ENCODE results near the gene ASPM. TPM values are rescaled to one million over a fixed set of nuclear protein-coding genes. Genes with fewer than 3 reads are reported as not detected.

The ASPM gene
- total and polyA plus RNA-seq, 2 of the 4 experiments (the other 2 are of a cell fraction), result 7.1 to 27.8 TPM

DNA sequence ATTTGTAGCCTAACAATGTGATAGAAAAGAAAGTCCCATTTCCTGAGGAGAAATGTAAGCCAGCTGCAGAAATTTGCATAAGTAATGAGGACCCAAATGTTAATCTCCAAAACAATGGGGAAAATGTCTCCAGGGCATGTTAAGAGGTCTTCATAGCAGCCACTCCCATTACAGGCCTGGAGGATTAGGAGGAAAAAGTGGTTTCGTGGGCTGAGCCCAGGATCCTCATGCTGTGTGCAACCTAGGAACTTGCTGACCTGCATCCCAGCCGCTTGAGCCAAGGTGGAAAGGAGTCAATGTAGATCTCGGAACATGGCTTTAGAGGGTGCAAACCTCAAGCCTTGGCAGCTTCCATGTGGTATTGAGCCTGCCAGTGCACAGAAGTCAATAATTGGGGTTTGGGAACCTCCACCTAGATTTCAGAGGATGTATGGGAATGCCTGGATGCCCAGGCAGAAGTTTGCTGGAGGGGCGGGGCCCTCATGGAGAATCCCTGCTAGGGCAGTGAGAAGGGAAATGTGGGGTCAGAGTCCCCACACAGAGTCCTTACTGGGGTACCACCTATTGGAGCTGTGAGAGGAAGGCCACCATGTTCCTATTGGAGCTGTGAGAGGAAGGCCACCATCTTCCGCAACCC is 65.2 kb downstream of the ASPM start:
- H3K9ac ChIP-seq (ENCODE audit: low read depth, low read length), result no peak overlapping the region
- H2AK5ac ChIP-seq (ENCODE audit: low read depth, low read length), result no peak overlapping the region
- no TSS peak for BruUV-seq (replicated peaks)
- in situ Hi-C loops (cut with MboI; ENCODE audit: low sequenced_read_pairs) (no loop called here), intact Hi-C loops (cut with micrococcal nuclease) (no loop called here), dilution Hi-C loops (cut with HindIII; ENCODE audit: low sequenced_read_pairs, unreplicated experiment) (no loop called here)
- H3K4me1 ChIP-seq (ENCODE audit: control insufficient read depth, insufficient read depth, low read length), result no peaks in the 10 kb centered on the region
- no peak overlapping the region for H2BK15ac ChIP-seq (ENCODE audit: low read depth, low read length)
- H3K79me1 ChIP-seq (ENCODE audit: low read depth in 1 of 2, low read length in 2 of 2), result no peaks in the 10 kb centered on the region; a peak in 1 of 4 replicates
- peaks cover 4% of the 10 kb centered on the region for H3K36me3 ChIP-seq (ENCODE audit: control insufficient read depth, insufficient read depth, low read length)
- 100% methylated on average over 2 of the region's 5 CpGs; no CpG with 5 or more reads in 1 of the 2 experiments for WGBS, 2 experiments (ENCODE audit: extremely low coverage in 2 of 2, insufficient read length in 1 of 2)
- H3K56ac ChIP-seq (ENCODE audit: extremely low read depth, insufficient read depth, low read length), result no peak overlapping the region
- no peak overlapping the region for H2BK5ac ChIP-seq (ENCODE audit: low read depth, low read length, poor library complexity, severe bottlenecking)
- no peaks in the 10 kb centered on the region for H3K27me3 ChIP-seq (ENCODE audit: control insufficient read depth, insufficient read depth, low read length)
- H3K14ac ChIP-seq (replicated peaks; ENCODE audit: low read depth, low read length), result no peak overlapping the region
- H4K8ac ChIP-seq (ENCODE audit: low read depth in 2 of 2, low read length in 2 of 2), result no peak overlapping the region
- ChIA-PET POLR2A (ENCODE audit: unreplicated experiment) (no interaction called here), CTCF (no interaction called here)
- no peak for DNase-seq
- no peak overlapping the region for H3K4ac ChIP-seq (ENCODE audit: low read depth, low read length)
- no peak overlapping the region for H4K5ac ChIP-seq (ENCODE audit: low read depth, low read length)
- H3K9me3 ChIP-seq (ENCODE audit: control insufficient read depth, insufficient read depth, low read length), result peaks cover 6% of the 10 kb centered on the region
- H2AK9ac ChIP-seq (replicated peaks; ENCODE audit: low read depth, low read length, poor library complexity), result no peak overlapping the region
- H4K91ac ChIP-seq (ENCODE audit: insufficient read depth, low read depth, low read length), result no peak overlapping the region
- TF ChIP-seq RCOR1 (IDR thresholded peaks at IDR 0.05; ENCODE audit: insufficient replicate concordance, low read length), result no peak
- TF ChIP-seq FOS (IDR thresholded peaks at IDR 0.05; ENCODE audit: low read depth, low read length), result no peak
- TF ChIP-seq BHLHE40 (IDR thresholded peaks at IDR 0.05; ENCODE audit: low read depth, low read length), result no peak
- no peak for TF ChIP-seq POLR2A (IDR thresholded peaks at IDR 0.05; ENCODE audit: low read depth, low read length)
- TF ChIP-seq, protein P1, sequence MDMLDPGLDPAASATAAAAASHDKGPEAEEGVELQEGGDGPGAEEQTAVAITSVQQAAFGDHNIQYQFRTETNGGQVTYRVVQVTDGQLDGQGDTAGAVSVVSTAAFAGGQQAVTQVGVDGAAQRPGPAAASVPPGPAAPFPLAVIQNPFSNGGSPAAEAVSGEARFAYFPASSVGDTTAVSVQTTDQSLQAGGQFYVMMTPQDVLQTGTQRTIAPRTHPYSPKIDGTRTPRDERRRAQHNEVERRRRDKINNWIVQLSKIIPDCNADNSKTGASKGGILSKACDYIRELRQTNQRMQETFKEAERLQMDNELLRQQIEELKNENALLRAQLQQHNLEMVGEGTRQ (IDR thresholded peaks at IDR 0.05; ENCODE audit: low read depth, low read length), result no peak
- no peak for TF ChIP-seq CHD1 (IDR thresholded peaks at IDR 0.05; ENCODE audit: low read depth, low read length)
- TF ChIP-seq, protein P2, sequence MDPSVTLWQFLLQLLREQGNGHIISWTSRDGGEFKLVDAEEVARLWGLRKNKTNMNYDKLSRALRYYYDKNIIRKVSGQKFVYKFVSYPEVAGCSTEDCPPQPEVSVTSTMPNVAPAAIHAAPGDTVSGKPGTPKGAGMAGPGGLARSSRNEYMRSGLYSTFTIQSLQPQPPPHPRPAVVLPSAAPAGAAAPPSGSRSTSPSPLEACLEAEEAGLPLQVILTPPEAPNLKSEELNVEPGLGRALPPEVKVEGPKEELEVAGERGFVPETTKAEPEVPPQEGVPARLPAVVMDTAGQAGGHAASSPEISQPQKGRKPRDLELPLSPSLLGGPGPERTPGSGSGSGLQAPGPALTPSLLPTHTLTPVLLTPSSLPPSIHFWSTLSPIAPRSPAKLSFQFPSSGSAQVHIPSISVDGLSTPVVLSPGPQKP (IDR thresholded peaks at IDR 0.05; ENCODE audit: borderline replicate concordance, low read depth, low read length), result no peak
- no peak for TF ChIP-seq MXI1 (IDR thresholded peaks at IDR 0.05; ENCODE audit: borderline replicate concordance, low read depth, low read length)
- no peak for TF ChIP-seq NFE2L2 (IDR thresholded peaks at IDR 0.05; ENCODE audit: low read depth, low read length)
- no peak for TF ChIP-seq RFX5 (IDR thresholded peaks at IDR 0.05; ENCODE audit: low read depth, low read length)
- TF ChIP-seq MAFK (IDR thresholded peaks at IDR 0.05; ENCODE audit: low read depth, low read length), result no peak
- TF ChIP-seq, protein P3, sequence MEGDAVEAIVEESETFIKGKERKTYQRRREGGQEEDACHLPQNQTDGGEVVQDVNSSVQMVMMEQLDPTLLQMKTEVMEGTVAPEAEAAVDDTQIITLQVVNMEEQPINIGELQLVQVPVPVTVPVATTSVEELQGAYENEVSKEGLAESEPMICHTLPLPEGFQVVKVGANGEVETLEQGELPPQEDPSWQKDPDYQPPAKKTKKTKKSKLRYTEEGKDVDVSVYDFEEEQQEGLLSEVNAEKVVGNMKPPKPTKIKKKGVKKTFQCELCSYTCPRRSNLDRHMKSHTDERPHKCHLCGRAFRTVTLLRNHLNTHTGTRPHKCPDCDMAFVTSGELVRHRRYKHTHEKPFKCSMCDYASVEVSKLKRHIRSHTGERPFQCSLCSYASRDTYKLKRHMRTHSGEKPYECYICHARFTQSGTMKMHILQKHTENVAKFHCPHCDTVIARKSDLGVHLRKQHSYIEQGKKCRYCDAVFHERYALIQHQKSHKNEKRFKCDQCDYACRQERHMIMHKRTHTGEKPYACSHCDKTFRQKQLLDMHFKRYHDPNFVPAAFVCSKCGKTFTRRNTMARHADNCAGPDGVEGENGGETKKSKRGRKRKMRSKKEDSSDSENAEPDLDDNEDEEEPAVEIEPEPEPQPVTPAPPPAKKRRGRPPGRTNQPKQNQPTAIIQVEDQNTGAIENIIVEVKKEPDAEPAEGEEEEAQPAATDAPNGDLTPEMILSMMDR (conservative IDR thresholded peaks at IDR 0.05; ENCODE audit: low read depth, low read length), result no peak
- TF ChIP-seq SMC3 (IDR thresholded peaks at IDR 0.05; ENCODE audit: low read depth, low read length), result no peak
- TF ChIP-seq CEBPB (IDR thresholded peaks at IDR 0.05; ENCODE audit: low read depth, low read length), result no peak
- no peak for TF ChIP-seq MAZ (IDR thresholded peaks at IDR 0.05; ENCODE audit: borderline replicate concordance, low read depth, low read length)
- no peak for TF ChIP-seq RAD21 (IDR thresholded peaks at IDR 0.05; ENCODE audit: low read length)
- H2BK120ac ChIP-seq (ENCODE audit: low read depth, low read length), result no peak overlapping the region
- H3K4me2 ChIP-seq (ENCODE audit: low read depth, low read length), result no peak overlapping the region
- H3K18ac ChIP-seq (ENCODE audit: low read depth, low read length), result no peak overlapping the region
- no peak overlapping the region for H3K23ac ChIP-seq (ENCODE audit: low read depth, low read length)
- no peak overlapping the region for H3K27ac ChIP-seq (ENCODE audit: insufficient read depth, low read length)
- ATAC-seq (ENCODE audit: low read depth), result no peak
- H3K9me1 ChIP-seq (ENCODE audit: insufficient read depth, low read length), result no peaks in the 10 kb centered on the region
- no peaks in the 10 kb centered on the region for H4K20me1 ChIP-seq (ENCODE audit: insufficient read depth, low read length)
- H2BK20ac ChIP-seq (ENCODE audit: low read depth, low read length), result no peak overlapping the region
- H2AFZ ChIP-seq (replicated peaks; ENCODE audit: low read length, poor library complexity), result no peak overlapping the region
- H3K4me3 ChIP-seq (ENCODE audit: insufficient read depth, low read depth, low read length), result no peak overlapping the region

Measured in IMR-90 (cell line).